WTC11 (cell line): ENCODE results near the gene C3orf62. TPM values are rescaled to one million over a fixed set of nuclear protein-coding genes. Genes with fewer than 3 reads are reported as not detected.
"Not testable (repeated sequence)": the region's sequence is repeated elsewhere in the genome, so short reads cannot be mapped to it uniquely, and the experiment has no call there.

Experiments
- ATAC-seq: fragments of 200-7000 bp; cut with Tn5 transposase; 2 replicates; pipeline ENCODE4 v1.10.0; 2021; ENCODE audit warnings: mild to moderate bottlenecking, moderate library complexity
- CTCF ChIA-PET: fragments of 300-600 bp; sonication (Branson Sonifier 250); formaldehyde crosslinking; loops from one replicate; lab custom pipeline; 2021; ENCODE audit warnings: antibody characterized with exemption; lab: Charles Lee
- POLR2A ChIA-PET: fragments of 350-600 bp; sonication (Branson Sonifier 250); formaldehyde crosslinking; loops from one replicate; lab custom pipeline; 2021; ENCODE audit warnings: antibody characterized with exemption; lab: Charles Lee
- DNase-seq: peaks from one replicate; pipeline ENCODE4 v3.0.0; 2021; ENCODE audit warnings: low spot score
- H3K27ac Mint-ChIP-seq: 2 replicates; pipeline ENCODE4 v1.8.0; 2021; ENCODE audit warnings: mixed read lengths
- H3K27me3 Mint-ChIP-seq: 2 replicates; pipeline ENCODE4 v1.8.0; 2021; ENCODE audit warnings: low read depth, mild to moderate bottlenecking, moderate library complexity, mixed read lengths
- H3K36me3 Mint-ChIP-seq: 2 replicates; pipeline ENCODE4 v1.8.0; 2021; ENCODE audit warnings: mixed read lengths
- H3K4me1 Mint-ChIP-seq: 2 replicates; pipeline ENCODE4 v1.8.0; 2022; ENCODE audit warnings: mixed read lengths
- H3K4me3 Mint-ChIP-seq: 2 replicates; pipeline ENCODE4 v1.8.0; 2021; ENCODE audit warnings: mild to moderate bottlenecking, moderate library complexity, mixed read lengths
- H3K9me3 Mint-ChIP-seq: 2 replicates; pipeline ENCODE4 v1.8.0; 2021; ENCODE audit warnings: mixed read lengths
- KAT7 ChIP-seq: sonication (generic); formaldehyde crosslinking; IDR thresholded peaks from 2 replicates; pipeline ENCODE4 v1.8.1; 2023; ENCODE audit warnings: missing genetic modification reagents, mild to moderate bottlenecking, borderline replicate concordance
- MYBL2 ChIP-seq: sonication (generic); formaldehyde crosslinking; IDR thresholded peaks from 2 replicates; pipeline ENCODE4 v1.8.1; 2023; ENCODE audit warnings: mild to moderate bottlenecking, moderate library complexity, missing genetic modification reagents
- NFYB ChIP-seq: sonication (generic); formaldehyde crosslinking; conservative IDR thresholded peaks from 2 replicates; pipeline ENCODE4 v1.8.0; 2022; ENCODE audit warnings: low read depth, missing genetic modification reagents
- OVOL2 ChIP-seq: fragments of 250-450 bp; sonication (Bioruptor Pico); IDR thresholded peaks from 2 replicates; pipeline ENCODE4 v1.9.0; 2021; ENCODE audit warnings: mild to moderate bottlenecking, borderline replicate concordance
- ZBTB21 ChIP-seq: sonication (generic); formaldehyde crosslinking; IDR thresholded peaks from 2 replicates; pipeline ENCODE4 v1.8.1; 2023; ENCODE audit warnings: mild to moderate bottlenecking, missing genetic modification reagents, borderline replicate concordance
- ZNF232 ChIP-seq: sonication (generic); formaldehyde crosslinking; IDR thresholded peaks from 2 replicates; pipeline ENCODE4 v1.8.0; 2022; ENCODE audit warnings: mild to moderate bottlenecking, missing genetic modification reagents
- ZNF671 ChIP-seq: fragments of 250-450 bp; sonication (Bioruptor Pico); IDR thresholded peaks from 2 replicates; pipeline ENCODE4 v1.8.0; 2021; ENCODE audit warnings: mild to moderate bottlenecking
- total RNA-seq: library from RNA; stranded (reverse); gene quantifications from 3 replicates; pipeline ENCODE4 v1.2.3, GENCODE V29; 2021
- TF ChIP-seq, protein P1 (sequence below): sonication (generic); formaldehyde crosslinking; IDR thresholded peaks from 2 replicates; pipeline ENCODE4 v1.8.1; 2023; ENCODE audit warnings: mild to moderate bottlenecking, missing genetic modification reagents, borderline replicate concordance
- TF ChIP-seq, protein P2 (sequence below): sonication (generic); formaldehyde crosslinking; IDR thresholded peaks from 2 replicates; pipeline ENCODE4 v1.8.0; 2022; ENCODE audit warnings: mild to moderate bottlenecking, missing genetic modification reagents
- TF ChIP-seq, protein P3 (sequence below): fragments of 250-450 bp; sonication (Bioruptor Pico); IDR thresholded peaks from 2 replicates; pipeline ENCODE4 v1.8.0; 2021; ENCODE audit warnings: mild to moderate bottlenecking
- TF ChIP-seq, protein P4 (sequence below): sonication (generic); formaldehyde crosslinking; IDR thresholded peaks from 2 replicates; pipeline ENCODE4 v1.8.0; 2023; ENCODE audit warnings: missing genetic modification reagents, mild to moderate bottlenecking, borderline replicate concordance
- TF ChIP-seq, protein P5 (sequence below): sonication (generic); formaldehyde crosslinking; IDR thresholded peaks from 2 replicates; pipeline ENCODE4 v1.8.1; 2022; ENCODE audit warnings: low read depth, mild to moderate bottlenecking, moderate library complexity, missing genetic modification reagents, borderline replicate concordance

Gene C3orf62
- total RNA-seq, 1 experiment from 2014 or later: 2.1 TPM

DNA sequence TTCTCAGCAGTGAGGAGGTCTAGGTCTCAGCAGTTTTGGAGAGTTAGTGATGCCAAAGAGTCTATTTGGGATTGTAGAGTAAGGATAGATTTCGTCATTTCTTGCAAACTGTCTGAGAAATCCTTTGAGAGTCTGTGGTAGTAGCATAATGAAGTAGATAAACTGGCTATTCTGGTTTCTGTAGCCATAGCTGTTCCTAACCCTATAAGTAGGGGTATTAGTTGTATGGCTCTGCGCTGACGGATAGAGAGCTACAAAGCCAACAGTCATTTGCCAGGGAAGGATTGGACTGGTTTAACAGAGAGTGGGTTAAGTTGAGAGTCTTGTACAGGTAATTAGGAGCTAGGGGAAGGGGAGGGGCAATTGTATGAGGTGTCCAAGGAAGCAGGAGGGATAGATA is 55.0 kb downstream of the C3orf62 start:
- Mint-ChIP-seq H3K9me3 (peaks cover 61% of the 10 kb centered on the region), H3K4me1 (no peaks in the 10 kb centered on the region), H3K36me3 (0 out of 2 replicates have a peak, but pooled peaks cover 2% of the 10 kb centered on the region), H3K27ac (no peak overlapping the region), H3K27me3 (peaks cover 15% of the 10 kb centered on the region), H3K4me3 (no peak overlapping the region)
- ChIA-PET POLR2A (no interaction called here), CTCF (no interaction called here)
- TF ChIP-seq ZBTB21 (CRISPR knock-in tag) (no peak), NFYB (CRISPR knock-in tag) (no peak), ZNF232 (CRISPR knock-in tag) (no peak), OVOL2 (CRISPR knock-in tag) (no peak), ZNF671 (CRISPR knock-in tag) (no peak), KAT7 (no peak), MYBL2 (CRISPR knock-in tag) (no peak)
- TF ChIP-seq, protein P1, sequence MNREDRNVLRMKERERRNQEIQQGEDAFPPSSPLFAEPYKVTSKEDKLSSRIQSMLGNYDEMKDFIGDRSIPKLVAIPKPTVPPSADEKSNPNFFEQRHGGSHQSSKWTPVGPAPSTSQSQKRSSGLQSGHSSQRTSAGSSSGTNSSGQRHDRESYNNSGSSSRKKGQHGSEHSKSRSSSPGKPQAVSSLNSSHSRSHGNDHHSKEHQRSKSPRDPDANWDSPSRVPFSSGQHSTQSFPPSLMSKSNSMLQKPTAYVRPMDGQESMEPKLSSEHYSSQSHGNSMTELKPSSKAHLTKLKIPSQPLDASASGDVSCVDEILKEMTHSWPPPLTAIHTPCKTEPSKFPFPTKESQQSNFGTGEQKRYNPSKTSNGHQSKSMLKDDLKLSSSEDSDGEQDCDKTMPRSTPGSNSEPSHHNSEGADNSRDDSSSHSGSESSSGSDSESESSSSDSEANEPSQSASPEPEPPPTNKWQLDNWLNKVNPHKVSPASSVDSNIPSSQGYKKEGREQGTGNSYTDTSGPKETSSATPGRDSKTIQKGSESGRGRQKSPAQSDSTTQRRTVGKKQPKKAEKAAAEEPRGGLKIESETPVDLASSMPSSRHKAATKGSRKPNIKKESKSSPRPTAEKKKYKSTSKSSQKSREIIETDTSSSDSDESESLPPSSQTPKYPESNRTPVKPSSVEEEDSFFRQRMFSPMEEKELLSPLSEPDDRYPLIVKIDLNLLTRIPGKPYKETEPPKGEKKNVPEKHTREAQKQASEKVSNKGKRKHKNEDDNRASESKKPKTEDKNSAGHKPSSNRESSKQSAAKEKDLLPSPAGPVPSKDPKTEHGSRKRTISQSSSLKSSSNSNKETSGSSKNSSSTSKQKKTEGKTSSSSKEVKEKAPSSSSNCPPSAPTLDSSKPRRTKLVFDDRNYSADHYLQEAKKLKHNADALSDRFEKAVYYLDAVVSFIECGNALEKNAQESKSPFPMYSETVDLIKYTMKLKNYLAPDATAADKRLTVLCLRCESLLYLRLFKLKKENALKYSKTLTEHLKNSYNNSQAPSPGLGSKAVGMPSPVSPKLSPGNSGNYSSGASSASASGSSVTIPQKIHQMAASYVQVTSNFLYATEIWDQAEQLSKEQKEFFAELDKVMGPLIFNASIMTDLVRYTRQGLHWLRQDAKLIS (CRISPR knock-in tag): no peak
- TF ChIP-seq, protein P2, sequence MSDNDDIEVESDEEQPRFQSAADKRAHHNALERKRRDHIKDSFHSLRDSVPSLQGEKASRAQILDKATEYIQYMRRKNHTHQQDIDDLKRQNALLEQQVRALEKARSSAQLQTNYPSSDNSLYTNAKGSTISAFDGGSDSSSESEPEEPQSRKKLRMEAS (CRISPR knock-in tag): no peak
- TF ChIP-seq, protein P3, sequence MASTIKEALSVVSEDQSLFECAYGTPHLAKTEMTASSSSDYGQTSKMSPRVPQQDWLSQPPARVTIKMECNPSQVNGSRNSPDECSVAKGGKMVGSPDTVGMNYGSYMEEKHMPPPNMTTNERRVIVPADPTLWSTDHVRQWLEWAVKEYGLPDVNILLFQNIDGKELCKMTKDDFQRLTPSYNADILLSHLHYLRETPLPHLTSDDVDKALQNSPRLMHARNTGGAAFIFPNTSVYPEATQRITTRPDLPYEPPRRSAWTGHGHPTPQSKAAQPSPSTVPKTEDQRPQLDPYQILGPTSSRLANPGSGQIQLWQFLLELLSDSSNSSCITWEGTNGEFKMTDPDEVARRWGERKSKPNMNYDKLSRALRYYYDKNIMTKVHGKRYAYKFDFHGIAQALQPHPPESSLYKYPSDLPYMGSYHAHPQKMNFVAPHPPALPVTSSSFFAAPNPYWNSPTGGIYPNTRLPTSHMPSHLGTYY: no peak
- TF ChIP-seq, protein P4, sequence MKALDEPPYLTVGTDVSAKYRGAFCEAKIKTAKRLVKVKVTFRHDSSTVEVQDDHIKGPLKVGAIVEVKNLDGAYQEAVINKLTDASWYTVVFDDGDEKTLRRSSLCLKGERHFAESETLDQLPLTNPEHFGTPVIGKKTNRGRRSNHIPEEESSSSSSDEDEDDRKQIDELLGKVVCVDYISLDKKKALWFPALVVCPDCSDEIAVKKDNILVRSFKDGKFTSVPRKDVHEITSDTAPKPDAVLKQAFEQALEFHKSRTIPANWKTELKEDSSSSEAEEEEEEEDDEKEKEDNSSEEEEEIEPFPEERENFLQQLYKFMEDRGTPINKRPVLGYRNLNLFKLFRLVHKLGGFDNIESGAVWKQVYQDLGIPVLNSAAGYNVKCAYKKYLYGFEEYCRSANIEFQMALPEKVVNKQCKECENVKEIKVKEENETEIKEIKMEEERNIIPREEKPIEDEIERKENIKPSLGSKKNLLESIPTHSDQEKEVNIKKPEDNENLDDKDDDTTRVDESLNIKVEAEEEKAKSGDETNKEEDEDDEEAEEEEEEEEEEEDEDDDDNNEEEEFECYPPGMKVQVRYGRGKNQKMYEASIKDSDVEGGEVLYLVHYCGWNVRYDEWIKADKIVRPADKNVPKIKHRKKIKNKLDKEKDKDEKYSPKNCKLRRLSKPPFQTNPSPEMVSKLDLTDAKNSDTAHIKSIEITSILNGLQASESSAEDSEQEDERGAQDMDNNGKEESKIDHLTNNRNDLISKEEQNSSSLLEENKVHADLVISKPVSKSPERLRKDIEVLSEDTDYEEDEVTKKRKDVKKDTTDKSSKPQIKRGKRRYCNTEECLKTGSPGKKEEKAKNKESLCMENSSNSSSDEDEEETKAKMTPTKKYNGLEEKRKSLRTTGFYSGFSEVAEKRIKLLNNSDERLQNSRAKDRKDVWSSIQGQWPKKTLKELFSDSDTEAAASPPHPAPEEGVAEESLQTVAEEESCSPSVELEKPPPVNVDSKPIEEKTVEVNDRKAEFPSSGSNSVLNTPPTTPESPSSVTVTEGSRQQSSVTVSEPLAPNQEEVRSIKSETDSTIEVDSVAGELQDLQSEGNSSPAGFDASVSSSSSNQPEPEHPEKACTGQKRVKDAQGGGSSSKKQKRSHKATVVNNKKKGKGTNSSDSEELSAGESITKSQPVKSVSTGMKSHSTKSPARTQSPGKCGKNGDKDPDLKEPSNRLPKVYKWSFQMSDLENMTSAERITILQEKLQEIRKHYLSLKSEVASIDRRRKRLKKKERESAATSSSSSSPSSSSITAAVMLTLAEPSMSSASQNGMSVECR (CRISPR knock-in tag): no peak
- TF ChIP-seq, protein P5, sequence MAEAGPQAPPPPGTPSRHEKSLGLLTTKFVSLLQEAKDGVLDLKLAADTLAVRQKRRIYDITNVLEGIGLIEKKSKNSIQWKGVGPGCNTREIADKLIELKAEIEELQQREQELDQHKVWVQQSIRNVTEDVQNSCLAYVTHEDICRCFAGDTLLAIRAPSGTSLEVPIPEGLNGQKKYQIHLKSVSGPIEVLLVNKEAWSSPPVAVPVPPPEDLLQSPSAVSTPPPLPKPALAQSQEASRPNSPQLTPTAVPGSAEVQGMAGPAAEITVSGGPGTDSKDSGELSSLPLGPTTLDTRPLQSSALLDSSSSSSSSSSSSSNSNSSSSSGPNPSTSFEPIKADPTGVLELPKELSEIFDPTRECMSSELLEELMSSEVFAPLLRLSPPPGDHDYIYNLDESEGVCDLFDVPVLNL (CRISPR knock-in tag): no peak
- no peak for ATAC-seq
- DNase-seq: no peak

DNA sequence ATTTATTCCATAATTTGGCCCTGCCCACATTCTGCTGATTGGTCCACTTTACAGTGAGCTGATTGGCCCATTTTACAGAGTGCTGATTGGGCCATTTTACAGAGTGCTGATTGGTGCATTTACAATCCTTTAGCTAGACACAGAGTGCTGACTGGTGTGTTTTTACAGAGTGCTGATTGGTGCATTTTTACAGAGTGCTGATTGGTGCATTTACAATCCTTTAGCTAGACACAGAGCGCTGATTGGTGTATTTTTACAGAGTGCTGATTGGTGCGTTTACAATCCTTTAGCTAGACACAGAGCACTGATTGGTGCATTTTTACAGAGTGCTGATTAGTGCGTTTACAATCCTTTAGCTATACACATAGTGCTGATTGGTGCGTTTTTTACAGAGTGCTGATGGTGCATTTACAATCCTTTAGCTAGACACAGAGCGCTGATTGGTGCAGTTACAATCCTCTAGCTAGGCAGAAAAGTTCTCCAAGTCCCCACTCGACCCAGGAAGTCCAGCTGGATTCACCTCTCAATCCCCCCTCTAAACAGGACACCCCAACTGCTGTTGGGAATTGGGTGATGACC is 56.0 kb downstream of the C3orf62 start:
- H3K27ac Mint-ChIP-seq, H3K4me3 Mint-ChIP-seq, POLR2A ChIA-PET, H3K36me3 Mint-ChIP-seq, ATAC-seq, DNase-seq, H3K4me1 Mint-ChIP-seq: not testable (repeated sequence)
- peaks cover 11% of the 10 kb centered on the region for H3K27me3 Mint-ChIP-seq
- CTCF ChIA-PET: interaction anchor here (0.9 kb wide), 1 partner anchor 50 kb away, joined by 3 read pairs; the partner anchor contains the start of gene KLHDC8B
- peaks cover 59% of the 10 kb centered on the region for H3K9me3 Mint-ChIP-seq
